GM12892 (cell line): ENCODE results near the gene CRIP2.
A peak's percentile ranks its signal among the peaks of the same experiment; 100 is the strongest.

Source experiments
- DNase-seq: peaks from one replicate; pipeline ENCODE4 v3.0.0; 2011; ENCODE audit not compliant: insufficient read length
- FAIRE-seq: peaks from 2 replicates; lab custom pipeline; 2011; peaks lifted over from hg19 to GRCh38; lab: Jason Lieb, UNC
- POLR2A ChIP-seq: IDR thresholded peaks from 2 replicates; pipeline ENCODE4 v1.6.1; 2011; ENCODE audit warnings: low read depth, low read length, control low read depth
- POLR2AphosphoS5 ChIP-seq: IDR thresholded peaks from 2 replicates; pipeline ENCODE4 v1.6.1; 2011; ENCODE audit warnings: low read depth, low read length, control low read depth
- TAF1 ChIP-seq: IDR thresholded peaks from 2 replicates; pipeline ENCODE4 v1.6.1; 2011; ENCODE audit warnings: low read depth, mild to moderate bottlenecking, control low read depth, low read length, borderline replicate concordance

CRIP2 gene

GRCh38 chr14:105494606-105494929 is 19.9 kb downstream of the CRIP2 start:
- no peak for DNase-seq
- no peak for FAIRE-seq
- no peak for TF ChIP-seq POLR2AphosphoS5
- TF ChIP-seq TAF1 = no peak
- no peak for TF ChIP-seq POLR2A

DNA sequence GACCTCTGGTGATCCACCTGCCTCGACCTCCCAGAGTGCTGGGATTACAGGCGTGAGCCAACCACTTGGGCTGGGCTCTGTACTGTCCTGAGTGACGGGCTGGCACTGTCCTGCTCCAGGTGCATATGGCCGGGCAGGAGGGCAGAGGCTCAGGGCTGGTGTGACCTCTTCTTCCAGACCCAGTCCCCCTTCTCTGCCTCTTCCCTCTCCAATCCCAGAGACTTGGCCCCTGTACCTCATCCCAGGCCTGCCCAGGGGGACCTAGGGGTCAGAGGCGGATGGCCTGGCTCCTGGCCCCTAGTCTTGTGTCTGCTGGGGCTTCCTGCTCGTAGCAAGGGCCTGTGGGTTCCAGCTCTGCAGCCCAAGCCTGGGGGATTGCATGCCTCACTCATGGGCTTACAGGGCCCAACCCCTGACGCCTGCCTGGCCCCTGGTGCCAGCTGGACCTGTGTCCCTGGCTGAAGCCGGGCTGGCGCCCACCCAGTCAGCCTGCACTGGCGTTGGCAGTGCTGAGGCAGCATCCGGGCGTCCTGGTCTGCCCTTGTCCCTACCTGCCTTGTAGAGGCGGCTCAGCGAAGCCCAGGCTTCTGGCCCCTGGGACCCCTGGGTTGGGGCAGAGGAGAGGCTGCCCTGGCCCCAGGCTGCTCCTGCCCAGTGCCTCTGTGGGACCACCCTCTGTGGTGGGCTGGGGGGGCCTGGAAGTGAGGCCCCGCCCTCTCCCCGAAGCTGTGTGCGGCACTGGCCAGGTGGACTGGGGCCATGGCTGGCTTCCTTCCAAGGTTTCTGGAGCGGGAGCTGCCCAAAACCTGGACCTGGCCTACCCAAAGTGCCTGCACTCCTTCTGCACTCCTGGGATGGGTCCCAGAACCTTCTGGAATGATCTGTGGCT is 20.7 kb downstream of the CRIP2 start:
- DNase-seq (peak; percentile 10), FAIRE-seq (no peak)
- TF ChIP-seq TAF1 = no peak

GRCh38 chr14:105495990-105496830 is 21.6 kb downstream of the CRIP2 start:
- FAIRE-seq (no peak), DNase-seq (peak; percentile 19)
- TF ChIP-seq POLR2AphosphoS5 (no peak), POLR2A (no peak), TAF1 (no peak)

DNA sequence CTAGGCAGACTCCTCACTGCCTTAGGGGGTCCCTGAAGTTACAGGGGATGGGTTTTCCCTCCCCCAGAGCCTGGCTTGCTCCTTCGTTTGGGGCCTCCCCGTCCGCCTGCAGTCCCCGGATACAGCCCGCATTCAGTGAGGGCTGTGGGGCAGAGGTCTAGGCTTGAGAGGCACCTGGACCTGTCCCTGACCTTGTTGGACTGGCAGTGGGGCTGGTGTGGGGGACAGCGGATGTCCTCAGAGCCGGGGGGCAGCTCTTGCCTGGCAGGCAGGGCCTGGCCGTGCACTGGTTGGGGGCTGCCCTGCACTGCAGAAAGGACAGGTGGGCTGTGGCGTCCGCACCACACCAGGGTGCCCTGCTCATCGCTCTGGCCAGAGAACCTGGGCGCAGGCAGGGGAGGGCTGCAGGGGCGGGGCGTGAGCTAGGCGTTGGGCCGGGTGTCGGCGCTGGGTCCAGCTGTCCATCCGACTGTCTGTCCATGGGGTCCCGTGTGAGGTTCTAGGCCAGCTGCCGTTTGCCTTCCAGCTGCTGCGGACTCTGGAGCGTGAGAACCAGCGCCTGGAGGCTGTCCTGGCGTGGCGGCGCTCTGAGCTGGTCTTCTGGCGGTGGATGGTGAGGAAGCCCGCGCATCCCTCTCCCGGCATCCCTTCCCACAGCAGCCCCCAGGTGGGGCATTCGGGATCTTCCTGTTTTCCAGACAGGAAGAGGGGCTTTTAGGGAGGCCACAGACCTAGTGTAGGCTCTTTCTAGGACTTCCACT is 22.4 kb downstream of the CRIP2 start:
- DNase-seq = peak; percentile 23
- no peak for TF ChIP-seq TAF1
- TF ChIP-seq POLR2AphosphoS5 = no peak; the same call in 1 of the 2 replicates
- no peak for TF ChIP-seq POLR2A
- FAIRE-seq = no peak

GRCh38 chr14:105497671-105498429 is 23.2 kb downstream of the CRIP2 start:
- DNase-seq = peak; percentile 25
- no peak for FAIRE-seq
- TF ChIP-seq POLR2A (no peak), TAF1 (no peak), POLR2AphosphoS5 (no peak)

DNA sequence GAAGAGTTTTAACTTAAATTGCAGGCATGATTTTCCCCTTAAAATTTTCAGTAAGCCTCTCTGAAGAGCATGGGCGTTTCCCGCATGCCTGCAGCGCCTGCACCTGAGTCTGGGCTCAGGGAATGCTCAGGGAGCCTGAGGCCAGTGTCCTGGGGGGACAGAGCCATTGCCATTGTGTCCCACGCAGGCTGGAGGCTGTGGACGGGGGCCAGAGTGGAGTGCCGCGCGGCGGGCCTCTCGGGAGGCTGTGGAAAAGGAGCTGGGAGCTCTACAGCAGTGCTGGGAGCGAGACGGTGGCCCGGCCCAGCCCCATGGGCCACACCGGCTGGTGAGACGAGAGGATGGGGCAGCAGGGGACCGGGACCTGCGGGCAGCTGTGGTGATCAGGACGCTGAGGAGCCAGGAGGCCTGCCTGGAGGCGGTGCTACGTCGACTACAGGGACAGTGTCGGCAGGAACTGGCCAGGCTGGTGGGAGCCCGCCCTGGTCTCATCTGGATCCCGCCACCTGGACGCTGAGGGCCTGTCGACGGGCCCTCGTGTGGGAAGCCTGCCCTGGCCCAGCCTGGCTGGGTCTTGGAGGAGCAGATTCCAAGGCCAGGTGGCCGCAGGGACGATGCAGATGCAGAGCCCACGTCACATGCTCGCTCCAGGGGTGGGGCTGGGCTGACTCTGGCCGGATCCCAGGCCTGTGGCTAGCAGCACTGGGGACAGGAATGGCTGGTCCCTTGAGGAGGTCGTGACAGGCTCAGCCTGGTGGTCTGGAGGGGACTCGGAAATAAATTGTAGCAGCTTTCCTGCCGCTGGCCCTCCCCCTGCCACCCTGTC is 24.0 kb downstream of the CRIP2 start:
- peak; percentile 21 for DNase-seq
- no peak for FAIRE-seq
- TF ChIP-seq TAF1 (no peak), POLR2AphosphoS5 (no peak; the same call in 1 of the 2 replicates), POLR2A (no peak)

- DNase-seq (peak; percentile 22), FAIRE-seq (no peak)
- TF ChIP-seq TAF1 (no peak), POLR2A (no peak)
These were observed 24.8 kb downstream of the CRIP2 start for GRCh38 chr14:105499256-105500035.

DNA sequence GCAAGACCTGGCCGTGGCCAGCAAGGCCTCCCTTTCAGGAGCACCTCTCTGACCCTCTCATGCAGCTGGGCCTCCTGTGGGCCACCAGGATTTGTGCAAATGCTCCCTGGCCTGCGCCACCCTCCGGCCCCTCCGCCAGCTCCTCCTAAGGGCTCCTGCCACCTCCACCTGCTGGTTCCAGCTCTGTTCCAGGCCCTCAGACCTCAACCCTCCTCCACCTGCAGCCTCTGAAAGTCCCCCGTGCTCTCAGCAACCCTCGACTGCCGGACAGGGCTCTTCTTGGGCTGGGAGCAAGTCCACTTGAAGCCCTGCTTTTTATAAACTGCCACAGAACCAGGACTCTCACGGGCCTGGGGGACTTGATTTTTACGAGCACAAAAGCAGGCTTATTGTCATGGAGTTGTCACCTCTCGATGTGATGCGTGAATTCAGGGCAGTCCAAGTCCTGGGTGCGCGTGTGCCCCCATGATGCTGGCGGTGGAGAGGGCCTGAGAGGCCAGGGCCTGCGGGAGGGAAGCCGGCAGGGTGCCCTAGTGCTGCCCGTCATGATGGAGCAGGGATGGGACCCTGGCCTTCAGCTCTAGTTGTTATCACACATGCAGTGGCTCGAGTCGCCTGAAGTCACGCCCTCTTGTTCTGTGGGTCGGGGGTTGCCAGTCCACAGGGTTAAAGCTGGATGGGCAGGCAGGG is 25.6 kb downstream of the CRIP2 start:
- DNase-seq (peak; percentile 22), FAIRE-seq (no peak)
- TF ChIP-seq POLR2A (no peak), TAF1 (no peak), POLR2AphosphoS5 (no peak)

DNA sequence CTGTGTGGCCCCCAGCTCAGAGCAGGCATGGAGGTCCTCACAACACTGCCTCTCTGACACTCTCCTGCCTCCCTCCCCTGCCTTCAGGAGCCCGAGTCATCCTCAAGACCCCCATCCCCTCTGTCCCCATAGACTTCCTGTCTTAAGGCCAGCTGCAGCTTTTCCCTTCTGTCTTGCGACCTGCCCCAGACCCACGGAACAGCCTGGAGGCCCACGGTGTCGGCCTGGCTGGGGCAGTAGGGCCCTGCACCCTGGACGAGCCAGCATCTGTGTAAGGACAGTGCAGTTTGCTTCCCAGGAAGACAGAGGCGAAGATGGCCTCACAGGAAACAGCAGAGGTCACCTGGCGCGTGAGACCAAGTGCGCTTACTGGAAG is 26.1 kb downstream of the CRIP2 start:
- DNase-seq (no peak), FAIRE-seq (no peak)
- TF ChIP-seq TAF1 = no peak
- TF ChIP-seq POLR2A = no peak
- no peak for TF ChIP-seq POLR2AphosphoS5
